Activated naive CD4-positive, alpha-beta T cell treated with anti-CD3 and anti-CD28 coated beads, Interleukin-2, amount 50 U/mL, for 72 hours (primary cell): Measurements from ENCODE around the gene NTRK3. TPM values are rescaled to one million over a fixed set of nuclear protein-coding genes. Genes with fewer than 3 reads are reported as not detected.
A peak's percentile ranks its signal among the peaks of the same experiment; 100 is the strongest.
"Not testable (repeated sequence)": the region's sequence is repeated elsewhere in the genome, so short reads cannot be mapped to it uniquely, and the experiment has no call there.

ENCODE experiments used
- ATAC-seq, 2 donors: fragments of 150-1000 bp; cut with Tn5 transposase; 2 replicates each; pipeline ENCODE4 v1.10.0; 2021; ENCODE audit warnings: mild to moderate bottlenecking in 2 of 2, moderate library complexity in 2 of 2
- DNase-seq, 2 donors: peaks; one replicate each; pipeline ENCODE4 v3.0.0; 2021 to 2022; ENCODE audit warnings: low spot score in 2 of 2
- H3K27ac Mint-ChIP-seq, 2 donors: one replicate each; pipeline ENCODE4 v1.8.0; 2022; ENCODE audit warnings: mild to moderate bottlenecking in 2 of 2, mixed read lengths in 2 of 2
- H3K36me3 Mint-ChIP-seq, 2 donors: one replicate each; pipeline ENCODE4 v1.8.0; 2022; ENCODE audit warnings: mixed read lengths in 2 of 2
- H3K9me3 Mint-ChIP-seq, 2 donors: one replicate each; pipeline ENCODE4 v1.8.0; 2022; ENCODE audit warnings: mixed read lengths in 2 of 2
- total RNA-seq, 2 donors: library from RNA; stranded (reverse); gene quantifications; one replicate each; pipeline ENCODE4 v1.2.3, GENCODE V29; 2022

Gene NTRK3
- total RNA-seq, 2 donors from 2014 or later, result 0.71 to 4.0 TPM

DNA sequence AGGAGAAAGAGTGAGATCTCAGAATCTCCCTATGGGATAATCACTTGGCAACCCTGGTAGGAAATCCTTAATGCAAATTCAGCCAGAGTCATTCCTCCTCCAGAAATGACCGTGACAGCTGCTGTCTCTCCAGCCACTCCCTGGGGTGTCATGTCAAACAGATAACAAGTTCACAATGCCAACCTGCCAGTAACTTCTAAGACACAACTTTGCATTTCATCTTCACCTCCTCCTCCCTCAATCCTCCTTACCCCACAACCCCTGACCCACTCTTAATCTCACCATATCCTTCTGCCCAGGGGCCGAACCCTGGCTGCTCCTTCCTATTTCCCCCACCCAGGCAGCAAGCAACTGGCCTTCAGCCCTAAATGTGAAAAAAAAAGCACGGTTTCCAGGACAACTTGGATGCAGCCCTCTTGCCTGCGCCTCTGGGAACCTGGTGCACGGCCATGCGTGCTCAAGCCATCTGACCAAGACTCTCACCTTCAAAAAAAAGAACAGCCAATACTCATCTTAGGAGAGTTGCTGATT lies 166.0 kb downstream of the NTRK3 start:
- H3K9me3 Mint-ChIP-seq, result peaks cover 4 to 6% of the 10 kb centered on the region in 2 donors
- DNase-seq (no peak), ATAC-seq (no peak)
- no peak overlapping the region for H3K27ac Mint-ChIP-seq
- H3K36me3 Mint-ChIP-seq, result no peaks in the 10 kb centered on the region

- Mint-ChIP-seq H3K36me3 (no peaks in the 10 kb centered on the region), H3K27ac (peak overlapping the region in 1 of 2 donors; percentile 7), H3K9me3 (peaks cover 4 to 6% of the 10 kb centered on the region in 2 donors)
- ATAC-seq (no peak), DNase-seq (no peak)
Measured at GRCh38 chr15:88089731-88090130, 166.8 kb downstream of the NTRK3 start.

DNA sequence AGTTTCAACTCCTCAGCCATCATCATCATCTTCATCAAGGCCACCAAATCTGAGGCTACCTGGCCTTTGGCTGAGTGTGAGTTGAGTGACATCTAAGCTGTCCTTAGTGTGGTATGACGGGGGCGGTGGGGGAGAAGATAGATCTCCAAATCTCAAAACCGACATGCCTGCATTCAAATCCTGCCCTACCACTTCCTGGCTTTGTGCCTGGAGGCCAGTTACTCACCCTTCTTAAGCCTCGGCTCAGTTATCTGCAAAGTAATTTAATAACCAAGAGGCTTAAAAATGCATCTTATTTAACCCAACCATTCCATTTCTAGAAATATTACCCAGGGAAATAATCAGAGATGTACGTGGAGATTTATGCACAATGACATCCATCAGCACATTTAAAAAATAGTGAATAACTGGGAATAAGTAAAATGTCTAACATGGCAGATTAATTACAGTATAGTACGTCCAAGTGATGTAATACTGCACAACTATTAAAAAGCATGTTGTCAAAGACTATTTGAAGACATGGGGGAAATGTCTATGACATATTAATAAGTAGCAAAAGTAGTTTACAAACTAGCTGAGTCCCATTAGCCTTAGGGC lies 167.4 kb downstream of the NTRK3 start:
- no peaks in the 10 kb centered on the region for H3K36me3 Mint-ChIP-seq
- H3K27ac Mint-ChIP-seq, result no peak overlapping the region
- no peak for DNase-seq
- ATAC-seq, result no peak
- peaks cover 4 to 6% of the 10 kb centered on the region in 2 donors for H3K9me3 Mint-ChIP-seq

DNA sequence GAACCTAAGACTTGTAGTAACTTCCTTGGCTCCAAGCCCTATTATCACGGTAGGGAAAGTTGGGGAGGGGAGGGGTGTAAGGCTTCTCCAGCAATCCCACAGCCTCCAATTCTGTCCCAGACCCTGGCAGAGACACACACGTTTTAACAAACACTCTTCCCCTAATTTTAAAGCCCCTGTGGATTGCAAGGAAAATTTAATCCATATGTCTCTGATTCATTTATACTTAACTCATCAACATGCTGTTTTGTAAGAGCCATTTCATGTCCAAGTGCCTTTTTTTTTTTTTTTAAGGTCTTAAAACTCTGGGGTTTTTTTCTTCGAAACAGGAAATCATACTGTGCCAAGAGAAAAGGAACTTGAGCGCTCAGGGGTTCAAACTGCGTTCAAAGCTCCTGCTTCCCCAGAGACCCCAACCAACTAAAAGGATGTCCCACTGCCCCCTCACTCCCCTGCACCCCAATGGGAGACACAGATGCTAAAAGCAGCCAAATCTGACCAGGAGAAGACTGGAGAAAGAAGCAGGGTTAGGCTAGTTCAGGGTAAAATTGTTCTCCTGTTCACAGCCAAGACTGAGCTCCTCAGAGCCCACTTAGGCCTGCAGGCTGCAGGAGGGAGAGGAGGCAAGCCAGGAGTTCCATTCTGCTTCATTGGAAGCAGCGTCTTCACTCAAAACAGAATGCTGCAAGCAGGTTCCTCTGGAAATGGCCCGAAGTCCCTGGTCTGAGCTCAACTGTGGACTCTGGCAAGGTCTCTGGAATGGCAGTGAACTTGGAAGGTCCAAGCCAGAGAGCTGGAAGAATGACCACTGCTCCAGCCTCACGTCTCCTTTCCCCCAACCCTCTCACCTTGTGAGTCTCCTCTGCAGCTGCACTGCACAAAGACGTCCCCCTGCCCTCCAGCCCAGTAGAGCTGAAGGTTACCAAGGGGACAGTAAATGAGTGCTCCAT lies 172.5 kb downstream of the NTRK3 start:
- Mint-ChIP-seq H3K36me3 (no peaks in the 10 kb centered on the region), H3K9me3 (no peaks in the 10 kb centered on the region), H3K27ac (no peak overlapping the region)
- DNase-seq, result no peak
- no peak for ATAC-seq

DNA sequence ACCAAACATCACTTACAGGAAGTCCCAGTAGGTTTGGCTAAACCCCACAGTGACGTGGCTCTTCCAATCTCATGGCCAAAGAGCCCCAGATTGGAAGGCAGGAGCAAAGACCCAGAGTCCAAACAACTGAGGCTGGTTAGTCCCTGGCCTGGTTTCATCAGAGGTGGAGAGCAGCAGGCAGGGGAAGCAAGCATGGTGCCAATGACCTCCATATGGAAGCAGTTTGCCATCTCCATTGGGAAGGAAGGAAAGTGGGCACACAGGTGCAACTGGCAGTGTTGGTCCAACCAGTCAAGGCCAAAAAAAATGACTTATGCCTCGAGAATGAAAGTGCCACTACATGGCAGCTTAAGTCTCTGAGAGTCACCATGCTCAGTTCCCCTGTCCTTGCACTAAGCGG lies 175.9 kb downstream of the NTRK3 start:
- ATAC-seq (no peak), DNase-seq (no peak)
- Mint-ChIP-seq H3K36me3 (no peaks in the 10 kb centered on the region), H3K9me3 (no peaks in the 10 kb centered on the region), H3K27ac (no peak overlapping the region)

DNA sequence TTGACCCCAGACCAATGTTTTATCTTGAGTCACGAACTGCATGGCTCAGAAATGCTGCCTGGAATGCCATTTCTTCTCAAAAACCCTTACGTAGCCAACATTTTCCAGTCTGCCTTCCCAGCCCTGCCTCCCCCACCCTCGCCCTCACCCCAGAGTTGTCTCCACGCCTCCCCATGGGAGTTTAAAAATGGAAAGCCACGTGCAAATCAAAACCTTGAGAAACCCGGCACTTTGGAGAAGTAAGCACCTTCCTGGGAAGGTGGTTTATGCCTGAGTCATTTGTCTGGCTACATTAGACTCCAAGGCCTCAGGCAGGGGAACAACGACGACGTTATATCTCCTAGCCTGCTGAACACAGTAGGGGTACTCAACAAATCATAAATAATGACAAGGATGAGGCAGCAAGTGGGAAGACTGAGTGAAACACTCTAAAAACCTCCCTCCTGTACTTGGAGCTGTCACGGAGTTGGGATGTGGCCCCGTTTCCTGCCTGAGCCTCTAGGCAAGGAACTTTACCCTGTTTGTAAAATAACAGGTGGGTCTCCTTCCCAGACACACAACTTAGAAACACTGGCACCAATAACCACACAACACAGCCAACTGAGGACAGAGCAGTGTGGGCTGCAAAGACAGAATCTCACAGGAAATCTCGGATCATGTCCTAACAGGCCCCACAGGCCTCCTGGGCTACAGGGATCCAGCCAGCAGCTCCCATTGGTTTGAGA lies 179.1 kb downstream of the NTRK3 start:
- H3K36me3 Mint-ChIP-seq, result no peaks in the 10 kb centered on the region
- no peaks in the 10 kb centered on the region for H3K9me3 Mint-ChIP-seq
- H3K27ac Mint-ChIP-seq, result no peak overlapping the region
- DNase-seq, result no peak
- no peak for ATAC-seq

DNA sequence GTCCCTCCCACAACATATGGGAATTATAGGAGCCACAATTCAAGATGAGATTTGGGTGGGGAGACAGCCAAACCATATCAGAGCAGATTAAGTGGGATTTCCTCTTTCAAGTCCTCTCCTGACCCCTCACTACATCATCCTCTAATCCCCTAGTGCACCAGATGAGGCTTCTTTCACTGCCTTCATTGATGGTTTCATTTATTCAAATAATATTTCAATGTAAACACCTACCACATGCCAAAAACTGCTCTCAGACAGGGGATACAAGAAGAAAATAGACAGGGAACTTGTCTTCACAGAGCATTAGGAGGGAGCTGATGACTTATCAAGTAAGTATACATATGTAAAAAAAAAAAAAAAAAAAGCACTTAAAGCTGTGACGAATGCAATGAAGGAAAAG lies 180.2 kb downstream of the NTRK3 start:
- Mint-ChIP-seq H3K36me3 (no peaks in the 10 kb centered on the region), H3K9me3 (no peaks in the 10 kb centered on the region), H3K27ac (no peak overlapping the region)
- ATAC-seq (no peak), DNase-seq (no peak)

DNA sequence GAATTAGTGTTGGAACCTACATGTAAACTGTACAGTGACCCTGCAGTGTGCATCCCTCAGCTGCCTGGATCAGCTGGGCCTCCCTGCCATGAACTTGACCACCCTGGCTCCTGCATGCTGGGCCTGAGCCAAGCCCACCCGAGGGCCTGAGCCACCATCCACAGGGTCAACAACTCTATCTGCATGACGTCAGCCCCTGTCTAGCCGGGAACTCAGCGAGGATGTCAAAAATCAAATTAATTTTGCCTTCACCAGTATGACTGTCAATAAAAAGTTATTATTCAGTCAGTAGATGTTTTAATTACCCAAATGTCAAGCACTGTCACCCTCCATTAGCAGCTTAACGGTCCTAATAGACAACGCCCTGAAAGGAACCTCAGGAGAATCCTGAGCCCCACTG lies 181.4 kb downstream of the NTRK3 start:
- no peaks in the 10 kb centered on the region for H3K9me3 Mint-ChIP-seq
- no peak for DNase-seq
- no peak for ATAC-seq
- H3K36me3 Mint-ChIP-seq, result no peaks in the 10 kb centered on the region
- H3K27ac Mint-ChIP-seq, result no peak overlapping the region

- H3K9me3 Mint-ChIP-seq, result no peaks in the 10 kb centered on the region
- DNase-seq (no peak), ATAC-seq (no peak)
- H3K36me3 Mint-ChIP-seq, result no peaks in the 10 kb centered on the region
- no peak overlapping the region for H3K27ac Mint-ChIP-seq
Measured at GRCh38 chr15:88074386-88074785, 182.2 kb downstream of the NTRK3 start.

DNA sequence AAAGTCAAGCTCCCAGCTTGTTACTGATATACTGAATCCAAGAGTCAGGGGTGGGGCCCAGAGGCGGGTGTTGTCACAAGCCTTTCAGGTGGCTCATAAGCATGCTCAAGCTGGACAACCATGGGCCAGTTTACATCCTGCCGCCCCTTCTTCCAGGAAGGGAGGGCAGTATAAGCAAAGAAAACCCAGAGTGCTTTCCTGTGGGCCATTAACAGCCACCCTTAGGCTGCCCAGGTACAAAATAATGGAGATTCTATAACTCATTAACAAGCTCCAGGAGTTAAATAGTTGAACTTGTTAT lies 183.2 kb downstream of the NTRK3 start:
- Mint-ChIP-seq H3K9me3 (no peaks in the 10 kb centered on the region), H3K36me3 (no peaks in the 10 kb centered on the region), H3K27ac (no peak overlapping the region)
- ATAC-seq (no peak), DNase-seq (no peak)

DNA sequence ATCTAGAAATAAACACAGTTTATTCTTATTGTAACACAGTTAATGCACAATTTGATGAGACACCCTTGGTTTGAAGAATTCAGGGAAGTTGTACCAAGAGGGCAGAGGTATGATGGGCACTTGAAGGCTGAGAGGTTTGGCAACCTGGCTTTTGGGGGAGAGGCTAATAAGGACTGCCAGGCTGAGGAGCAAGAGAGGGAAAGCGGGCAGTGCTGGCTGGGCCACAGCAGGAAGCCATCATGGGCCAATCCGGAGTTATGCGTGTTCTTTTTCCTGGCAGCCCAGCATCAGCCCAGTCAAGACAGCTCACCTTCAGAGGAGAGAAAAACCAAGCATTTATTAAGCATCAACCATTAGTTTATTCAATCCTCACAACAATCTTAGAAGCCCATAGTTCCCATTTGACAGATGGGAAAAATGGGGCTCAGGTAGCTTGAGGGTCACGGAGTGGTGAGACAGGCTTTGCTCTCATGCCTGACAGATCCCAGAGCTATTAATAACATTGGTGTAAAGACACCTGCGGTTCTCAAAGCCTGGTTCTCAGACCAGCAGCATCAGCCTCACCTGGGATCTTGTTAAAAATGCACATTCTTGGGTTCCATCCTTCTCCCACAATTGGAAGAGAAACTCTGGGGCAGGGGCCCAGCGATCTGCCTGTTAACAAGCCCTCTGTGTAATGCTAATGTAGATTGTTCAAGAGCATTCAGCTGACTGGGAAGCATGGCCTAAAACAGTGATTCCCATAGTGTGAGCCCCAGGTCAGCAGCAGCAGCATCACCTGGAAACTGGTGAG lies 183.7 kb downstream of the NTRK3 start:
- no peaks in the 10 kb centered on the region for H3K36me3 Mint-ChIP-seq
- no peaks in the 10 kb centered on the region for H3K9me3 Mint-ChIP-seq
- no peak overlapping the region for H3K27ac Mint-ChIP-seq
- ATAC-seq (no peak), DNase-seq (no peak)

- H3K27ac Mint-ChIP-seq, DNase-seq, H3K9me3 Mint-ChIP-seq, ATAC-seq, H3K36me3 Mint-ChIP-seq: not testable (repeated sequence)
Measured at GRCh38 chr15:88072133-88072532, 184.4 kb downstream of the NTRK3 start.

DNA sequence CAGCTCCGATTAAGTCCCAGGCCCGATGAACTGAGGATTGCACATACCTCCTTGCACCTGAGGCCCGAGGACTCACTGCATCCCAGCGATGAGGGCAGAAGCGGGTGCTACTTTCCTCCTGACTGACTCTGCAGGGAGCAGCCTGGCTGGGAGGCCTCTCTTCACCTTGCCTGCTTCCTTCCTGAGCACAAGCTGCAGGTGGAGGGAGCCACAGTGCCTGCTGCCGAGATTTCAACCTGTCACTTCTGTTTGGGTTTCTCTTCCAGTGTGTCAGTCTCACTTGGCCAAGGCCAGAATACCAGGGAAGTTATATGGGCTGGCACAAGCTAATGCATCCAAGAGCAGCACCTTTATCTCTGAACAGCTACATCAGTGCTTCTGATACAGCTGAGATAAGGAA lies 185.4 kb downstream of the NTRK3 start:
- Mint-ChIP-seq H3K9me3 (no peaks in the 10 kb centered on the region), H3K36me3 (no peaks in the 10 kb centered on the region), H3K27ac (no peak overlapping the region)

DNA sequence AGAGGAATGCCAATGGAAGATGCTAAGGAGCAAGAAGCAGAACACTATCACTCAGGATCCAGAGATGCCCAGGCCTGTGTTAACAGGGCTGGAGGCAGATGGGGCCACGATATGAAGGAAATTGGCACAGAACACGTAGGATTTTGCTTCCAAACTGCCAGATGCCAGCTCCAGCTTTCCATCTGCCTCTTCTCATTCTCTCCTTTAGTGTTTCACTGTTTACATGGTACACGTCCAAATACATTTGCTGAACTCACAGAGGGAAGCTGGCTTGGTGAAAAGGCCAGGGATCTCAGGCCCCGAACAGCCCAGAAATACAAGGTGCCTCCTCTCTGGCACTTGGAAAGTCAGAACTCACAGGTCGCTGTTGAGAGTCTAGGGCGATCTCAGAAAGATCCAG lies 187.0 kb downstream of the NTRK3 start:
- Mint-ChIP-seq H3K9me3 (no peaks in the 10 kb centered on the region), H3K27ac (no peak overlapping the region), H3K36me3 (no peaks in the 10 kb centered on the region)
- ATAC-seq, result no peak
- no peak for DNase-seq

More for the DNA sequence above, 185.4 kb downstream of the NTRK3 start:
- ATAC-seq (no peak), DNase-seq (no peak)

DNA sequence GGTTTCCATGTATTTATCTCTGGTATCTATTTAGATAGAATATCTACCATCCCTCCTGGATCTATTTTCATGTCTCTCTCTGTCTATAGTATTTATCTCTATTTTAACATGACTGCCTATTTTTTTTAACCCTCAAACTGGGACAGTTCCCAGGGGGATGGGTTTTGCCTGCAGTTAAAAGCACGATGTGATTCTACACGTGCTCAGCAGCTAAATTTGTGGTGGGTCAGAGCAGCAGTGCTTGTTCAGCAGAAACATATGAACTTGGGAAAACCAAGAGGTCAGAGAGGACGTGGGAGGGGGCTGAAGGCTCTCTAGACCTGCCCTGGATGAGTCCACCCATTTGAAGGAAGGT lies 189.2 kb downstream of the NTRK3 start:
- DNase-seq (no peak), ATAC-seq (no peak)
- H3K27ac Mint-ChIP-seq, result no peak overlapping the region
- no peaks in the 10 kb centered on the region for H3K36me3 Mint-ChIP-seq
- H3K9me3 Mint-ChIP-seq, result no peaks in the 10 kb centered on the region

GRCh38 chr15:88066636-88067330 lies 189.8 kb downstream of the NTRK3 start:
- Mint-ChIP-seq H3K27ac (no peak overlapping the region), H3K9me3 (no peaks in the 10 kb centered on the region), H3K36me3 (no peaks in the 10 kb centered on the region)
- no peak for DNase-seq
- ATAC-seq, result no peak
